ENCODE data around the gene WHRN. TPM values are rescaled to one million over a fixed set of nuclear protein-coding genes. Genes with fewer than 3 reads are reported as not detected.
A peak's percentile ranks its signal among the peaks of the same experiment; 100 is the strongest.

The WHRN gene
- total and polyA plus RNA-seq, 2 donors from 2014 or later, result 4.4 to 14.8 TPM

DNA sequence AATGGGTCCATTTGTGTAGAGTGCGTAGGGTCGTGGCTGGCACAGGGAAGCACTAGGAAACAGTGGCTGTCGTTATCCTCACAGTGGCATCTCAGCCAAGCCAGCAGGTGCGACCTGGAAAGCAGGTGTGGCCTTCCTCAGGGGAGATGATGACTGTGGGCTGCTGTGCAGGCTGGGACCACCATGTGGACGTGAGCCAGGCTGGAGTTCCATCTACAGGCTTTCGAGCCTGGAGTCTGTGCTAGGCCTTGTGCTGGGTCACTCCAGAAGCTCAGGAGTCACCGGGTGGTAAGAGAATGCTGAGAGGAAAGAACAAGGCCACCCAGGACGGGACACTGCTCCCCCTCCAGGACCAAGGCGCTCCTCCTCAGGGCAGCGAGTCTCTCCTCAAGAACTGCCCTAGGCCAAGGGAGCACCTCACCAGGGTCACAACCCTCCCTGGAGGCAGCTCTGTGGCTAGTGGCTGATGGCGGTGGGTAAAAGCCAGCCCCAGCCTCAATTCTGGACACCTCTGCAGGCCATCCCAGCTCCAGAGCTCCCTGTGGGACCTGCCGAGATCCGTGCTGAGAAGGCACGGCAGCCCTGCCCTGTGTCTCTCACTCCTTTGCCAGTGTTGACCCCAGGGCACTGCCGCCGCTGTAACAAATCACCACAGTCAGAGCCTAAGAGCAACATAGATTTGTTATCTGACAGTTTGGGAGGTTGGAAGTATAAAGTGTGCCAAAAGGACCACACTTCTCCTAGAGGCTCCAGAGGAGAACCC lies 36.0 kb downstream of the WHRN start:
- TF ChIP-seq, protein P1, sequence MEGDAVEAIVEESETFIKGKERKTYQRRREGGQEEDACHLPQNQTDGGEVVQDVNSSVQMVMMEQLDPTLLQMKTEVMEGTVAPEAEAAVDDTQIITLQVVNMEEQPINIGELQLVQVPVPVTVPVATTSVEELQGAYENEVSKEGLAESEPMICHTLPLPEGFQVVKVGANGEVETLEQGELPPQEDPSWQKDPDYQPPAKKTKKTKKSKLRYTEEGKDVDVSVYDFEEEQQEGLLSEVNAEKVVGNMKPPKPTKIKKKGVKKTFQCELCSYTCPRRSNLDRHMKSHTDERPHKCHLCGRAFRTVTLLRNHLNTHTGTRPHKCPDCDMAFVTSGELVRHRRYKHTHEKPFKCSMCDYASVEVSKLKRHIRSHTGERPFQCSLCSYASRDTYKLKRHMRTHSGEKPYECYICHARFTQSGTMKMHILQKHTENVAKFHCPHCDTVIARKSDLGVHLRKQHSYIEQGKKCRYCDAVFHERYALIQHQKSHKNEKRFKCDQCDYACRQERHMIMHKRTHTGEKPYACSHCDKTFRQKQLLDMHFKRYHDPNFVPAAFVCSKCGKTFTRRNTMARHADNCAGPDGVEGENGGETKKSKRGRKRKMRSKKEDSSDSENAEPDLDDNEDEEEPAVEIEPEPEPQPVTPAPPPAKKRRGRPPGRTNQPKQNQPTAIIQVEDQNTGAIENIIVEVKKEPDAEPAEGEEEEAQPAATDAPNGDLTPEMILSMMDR (IDR thresholded peaks at IDR 0.05; ENCODE audit: borderline replicate concordance, extremely low read depth, insufficient read depth), result no peak
- intact Hi-C loops (cut with DNase I), result no loop called here
- H3K9ac ChIP-seq (ENCODE audit: low read length in 3 of 3), result no peak overlapping the region
- DNase-seq (peak in 1 of 5 donors; percentile 16), FAIRE-seq (no peak)
- H3K27ac ChIP-seq (ENCODE audit: low read depth in 2 of 2, low read length in 2 of 2), result no peak overlapping the region
- H3K9me3 ChIP-seq (ENCODE audit: control insufficient read depth in 2 of 3, insufficient read depth in 1 of 3, low read length in 3 of 3), result peaks cover 0 to 6% (median 0%) of the 10 kb centered on the region in 3 donors
- H3K36me3 ChIP-seq (ENCODE audit: control insufficient read depth in 2 of 3, insufficient read depth in 3 of 3, low read length in 3 of 3), result peaks cover 0 to 6% (median 0%) of the 10 kb centered on the region in 3 donors
- H3K27me3 ChIP-seq (ENCODE audit: control insufficient read depth, insufficient read depth, low read length), result no peaks in the 10 kb centered on the region
- no peak overlapping the region for H3K4me3 ChIP-seq (ENCODE audit: low read length in 3 of 3)
- H3K4me1 ChIP-seq (ENCODE audit: control insufficient read depth in 2 of 3, insufficient read depth in 2 of 3, low read depth in 1 of 3, low read length in 3 of 3), result no peaks in the 10 kb centered on the region

DNA sequence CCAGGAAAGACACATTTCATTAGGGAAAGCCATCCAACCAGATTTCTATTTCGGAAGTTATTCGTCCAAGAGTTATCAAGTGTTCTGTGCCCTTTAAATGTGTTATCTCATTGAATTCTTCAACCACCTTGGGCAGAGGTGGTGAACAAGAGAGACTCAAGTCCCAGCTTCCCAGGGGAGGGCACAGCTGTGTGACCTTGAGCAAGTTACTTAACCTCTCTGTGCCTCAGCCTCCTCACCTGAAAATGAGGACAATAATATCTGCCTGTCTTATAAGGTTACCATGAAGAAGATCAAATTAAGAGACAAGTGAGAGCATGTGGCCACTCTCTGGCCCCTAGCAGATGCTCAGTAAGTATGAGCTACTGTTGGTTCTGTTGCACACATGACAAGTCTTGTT lies 37.4 kb downstream of the WHRN start:
- no peak overlapping the region for H3K9ac ChIP-seq (ENCODE audit: low read length in 3 of 3)
- H3K27me3 ChIP-seq (ENCODE audit: control insufficient read depth, insufficient read depth, low read length), result no peaks in the 10 kb centered on the region
- peaks cover 0 to 6% (median 0%) of the 10 kb centered on the region in 3 donors for H3K36me3 ChIP-seq (ENCODE audit: control insufficient read depth in 2 of 3, insufficient read depth in 3 of 3, low read length in 3 of 3)
- H3K4me1 ChIP-seq (ENCODE audit: control insufficient read depth in 2 of 3, insufficient read depth in 2 of 3, low read depth in 1 of 3, low read length in 3 of 3), result no peaks in the 10 kb centered on the region
- intact Hi-C loops (cut with DNase I), result no loop called here
- no peak overlapping the region for H3K27ac ChIP-seq (ENCODE audit: low read depth in 2 of 2, low read length in 2 of 2)
- DNase-seq, result peak in 1 of 5 donors; percentile 15
- TF ChIP-seq, protein P1 (IDR thresholded peaks at IDR 0.05; ENCODE audit: borderline replicate concordance, extremely low read depth, insufficient read depth), result no peak
- H3K9me3 ChIP-seq (ENCODE audit: control insufficient read depth in 2 of 3, insufficient read depth in 1 of 3, low read length in 3 of 3), result peaks cover 0 to 6% (median 0%) of the 10 kb centered on the region in 3 donors
- no peak overlapping the region for H3K4me3 ChIP-seq (ENCODE audit: low read length in 3 of 3)
- no peak for FAIRE-seq

DNA sequence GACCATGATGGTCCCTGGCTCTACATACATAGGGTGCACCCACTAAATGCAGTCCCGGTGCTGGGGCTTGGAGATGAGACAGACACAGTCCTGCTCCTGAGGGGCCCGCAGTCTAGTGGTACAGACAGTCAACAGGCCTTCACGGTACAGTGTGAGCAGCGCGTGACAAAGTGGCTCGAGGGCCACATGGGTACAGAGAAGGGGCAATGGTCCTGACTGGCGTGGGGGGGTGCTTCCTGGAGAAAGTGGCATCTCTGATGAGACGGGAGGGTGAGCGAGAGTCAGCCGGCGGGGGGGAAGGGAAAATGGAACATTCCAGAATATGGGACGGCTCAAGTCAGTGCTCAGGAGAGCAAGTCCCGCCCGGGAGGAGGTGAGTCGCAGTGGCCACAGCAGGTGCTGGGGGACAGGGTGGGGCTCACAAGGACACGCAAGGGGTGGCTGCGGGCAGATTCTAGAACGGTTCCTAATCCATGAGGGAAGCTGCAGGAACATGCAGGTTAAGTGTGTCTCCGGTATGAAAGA lies 38.0 kb downstream of the WHRN start:
- H3K36me3 ChIP-seq (ENCODE audit: control insufficient read depth in 2 of 3, insufficient read depth in 3 of 3, low read length in 3 of 3), result peaks cover 0 to 6% (median 0%) of the 10 kb centered on the region in 3 donors
- TF ChIP-seq, protein P1 (IDR thresholded peaks at IDR 0.05; ENCODE audit: borderline replicate concordance, extremely low read depth, insufficient read depth), result no peak
- DNase-seq (peak in 1 of 5 donors; percentile 34), FAIRE-seq (no peak)
- H3K27me3 ChIP-seq (ENCODE audit: control insufficient read depth, insufficient read depth, low read length), result no peaks in the 10 kb centered on the region
- H3K9me3 ChIP-seq (ENCODE audit: control insufficient read depth in 2 of 3, insufficient read depth in 1 of 3, low read length in 3 of 3), result peaks cover 0 to 6% (median 0%) of the 10 kb centered on the region in 3 donors
- intact Hi-C loops (cut with DNase I), result no loop called here
- H3K4me1 ChIP-seq (ENCODE audit: control insufficient read depth in 2 of 3, insufficient read depth in 2 of 3, low read depth in 1 of 3, low read length in 3 of 3), result no peaks in the 10 kb centered on the region
- H3K9ac ChIP-seq (ENCODE audit: low read length in 3 of 3), result no peak overlapping the region
- no peak overlapping the region for H3K27ac ChIP-seq (ENCODE audit: low read depth in 2 of 2, low read length in 2 of 2)
- no peak overlapping the region for H3K4me3 ChIP-seq (ENCODE audit: low read length in 3 of 3)

All from kidney (tissue), 14 donors.